Ishikawa (cell line): Measurements from ENCODE around the gene PALS2.

Experiments
- CEBPB ChIP-seq: IDR thresholded peaks from 2 replicates; pipeline ENCODE4 v1.6.1; 2012
- CREB1 ChIP-seq: IDR thresholded peaks from 2 replicates; pipeline ENCODE4 v1.6.1; 2012; ENCODE audit warnings: low read depth
- EGR1 ChIP-seq: IDR thresholded peaks from 2 replicates; pipeline ENCODE4 v1.6.1; 2012
- EP300 ChIP-seq: IDR thresholded peaks from 2 replicates; pipeline ENCODE4 v1.6.1; 2012; ENCODE audit warnings: borderline replicate concordance
- FOXM1 ChIP-seq: IDR thresholded peaks from 2 replicates; pipeline ENCODE4 v1.6.1; 2012; ENCODE audit warnings: low read depth, borderline replicate concordance
- NFIC ChIP-seq: IDR thresholded peaks from 2 replicates; pipeline ENCODE4 v1.6.1; 2012
- RAD21 ChIP-seq: IDR thresholded peaks from 2 replicates; pipeline ENCODE4 v1.6.1; 2012; ENCODE audit warnings: low read depth
- TAF1 ChIP-seq: IDR thresholded peaks from 2 replicates; pipeline ENCODE4 v1.6.1; 2012; ENCODE audit warnings: low read depth, mild to moderate bottlenecking
- TEAD4 ChIP-seq: IDR thresholded peaks from 2 replicates; pipeline ENCODE4 v1.6.1; 2012
- USF1 ChIP-seq: IDR thresholded peaks from 2 replicates; pipeline ENCODE4 v1.6.1; 2012
- YY1 ChIP-seq: IDR thresholded peaks from 2 replicates; pipeline ENCODE4 v1.6.1; 2012; ENCODE audit warnings: low read depth
- TF ChIP-seq, protein P1 (sequence below): IDR thresholded peaks from 2 replicates; pipeline ENCODE4 v1.6.1; 2012
- TF ChIP-seq, protein P2 (sequence below): IDR thresholded peaks from 2 replicates; pipeline ENCODE4 v1.6.1; 2012; ENCODE audit warnings: low read depth, mild to moderate bottlenecking

DNA sequence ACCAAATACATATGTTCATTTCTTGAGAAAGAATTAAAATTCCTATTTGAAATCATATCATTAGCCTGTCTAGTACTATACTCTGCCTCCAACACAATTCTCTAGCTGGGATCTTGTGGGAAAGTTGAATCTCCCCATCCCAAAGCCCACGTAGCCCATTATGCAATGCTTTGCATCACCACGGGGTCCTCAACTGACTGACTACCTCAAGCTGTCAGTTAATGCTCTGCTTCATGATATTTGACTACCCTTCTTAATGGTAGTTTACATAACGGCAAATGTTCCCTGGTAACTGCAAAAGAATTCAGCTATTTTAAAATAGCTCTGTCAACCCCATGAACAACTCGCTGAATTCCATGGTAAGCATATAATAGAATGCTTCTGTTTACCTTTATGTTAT is 23.3 kb upstream of the PALS2 start:
- TF ChIP-seq EP300 (no peak), NFIC (no peak), EGR1 (no peak), CREB1 (no peak), CEBPB (no peak), RAD21 (no peak), USF1 (no peak), YY1 (no peak), TEAD4 (no peak), TAF1 (no peak), FOXM1 (no peak)
- TF ChIP-seq, protein P1, sequence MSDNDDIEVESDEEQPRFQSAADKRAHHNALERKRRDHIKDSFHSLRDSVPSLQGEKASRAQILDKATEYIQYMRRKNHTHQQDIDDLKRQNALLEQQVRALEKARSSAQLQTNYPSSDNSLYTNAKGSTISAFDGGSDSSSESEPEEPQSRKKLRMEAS, result no peak
- TF ChIP-seq, protein P2, sequence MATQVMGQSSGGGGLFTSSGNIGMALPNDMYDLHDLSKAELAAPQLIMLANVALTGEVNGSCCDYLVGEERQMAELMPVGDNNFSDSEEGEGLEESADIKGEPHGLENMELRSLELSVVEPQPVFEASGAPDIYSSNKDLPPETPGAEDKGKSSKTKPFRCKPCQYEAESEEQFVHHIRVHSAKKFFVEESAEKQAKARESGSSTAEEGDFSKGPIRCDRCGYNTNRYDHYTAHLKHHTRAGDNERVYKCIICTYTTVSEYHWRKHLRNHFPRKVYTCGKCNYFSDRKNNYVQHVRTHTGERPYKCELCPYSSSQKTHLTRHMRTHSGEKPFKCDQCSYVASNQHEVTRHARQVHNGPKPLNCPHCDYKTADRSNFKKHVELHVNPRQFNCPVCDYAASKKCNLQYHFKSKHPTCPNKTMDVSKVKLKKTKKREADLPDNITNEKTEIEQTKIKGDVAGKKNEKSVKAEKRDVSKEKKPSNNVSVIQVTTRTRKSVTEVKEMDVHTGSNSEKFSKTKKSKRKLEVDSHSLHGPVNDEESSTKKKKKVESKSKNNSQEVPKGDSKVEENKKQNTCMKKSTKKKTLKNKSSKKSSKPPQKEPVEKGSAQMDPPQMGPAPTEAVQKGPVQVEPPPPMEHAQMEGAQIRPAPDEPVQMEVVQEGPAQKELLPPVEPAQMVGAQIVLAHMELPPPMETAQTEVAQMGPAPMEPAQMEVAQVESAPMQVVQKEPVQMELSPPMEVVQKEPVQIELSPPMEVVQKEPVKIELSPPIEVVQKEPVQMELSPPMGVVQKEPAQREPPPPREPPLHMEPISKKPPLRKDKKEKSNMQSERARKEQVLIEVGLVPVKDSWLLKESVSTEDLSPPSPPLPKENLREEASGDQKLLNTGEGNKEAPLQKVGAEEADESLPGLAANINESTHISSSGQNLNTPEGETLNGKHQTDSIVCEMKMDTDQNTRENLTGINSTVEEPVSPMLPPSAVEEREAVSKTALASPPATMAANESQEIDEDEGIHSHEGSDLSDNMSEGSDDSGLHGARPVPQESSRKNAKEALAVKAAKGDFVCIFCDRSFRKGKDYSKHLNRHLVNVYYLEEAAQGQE, result no peak
